Measurements from ENCODE around the gene HOMER2. TPM values are rescaled to one million over a fixed set of nuclear protein-coding genes. Genes with fewer than 3 reads are reported as not detected.

The HOMER2 gene
- total and polyA plus RNA-seq, 4 donors = 22.4 to 36.0 (median 27.8) TPM

DNA sequence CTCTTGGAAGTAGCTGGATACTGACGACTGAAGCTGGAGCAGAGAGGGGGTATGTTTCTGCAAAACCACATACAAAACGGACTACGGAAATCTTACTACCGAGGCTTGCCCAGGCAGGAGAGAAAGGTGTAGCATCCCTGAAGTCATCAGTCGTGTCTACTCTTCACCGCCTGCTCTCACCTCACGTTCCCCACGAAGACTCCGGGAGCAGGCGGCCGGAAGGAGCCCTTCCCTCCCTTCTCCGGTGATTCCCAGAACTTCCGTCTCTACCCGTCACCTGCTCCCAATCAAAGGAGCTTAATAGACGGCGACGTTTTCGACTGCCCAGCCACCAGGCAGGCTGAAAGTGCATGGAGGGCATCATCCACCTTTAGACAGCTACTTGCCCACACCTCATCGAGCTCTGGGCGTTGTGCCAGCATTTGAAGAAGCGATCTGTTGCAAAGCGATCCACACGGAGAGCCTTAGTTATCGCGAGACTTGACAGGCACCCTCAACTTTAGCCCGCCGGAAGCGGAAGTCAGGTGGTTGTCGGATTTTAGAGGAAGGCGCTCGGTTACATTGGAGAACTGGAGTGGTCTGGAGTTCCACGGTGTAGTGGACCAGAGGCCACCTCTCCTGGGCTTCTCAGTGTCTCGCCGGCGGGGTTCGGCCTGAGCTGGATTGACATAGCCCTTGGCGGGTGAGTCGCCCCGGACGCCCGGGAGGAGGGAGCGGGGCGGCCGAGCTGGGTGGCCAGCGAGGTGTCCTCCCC lies 33.3 kb upstream of the HOMER2 start, which contains the start of gene RAMAC:
RAMAC (plus strand) TSS at position 523 of the 754 bp plus-strand sequence. CDS start 2,809 bp downstream, outside the sequence.
- Histone ChIP-seq H3K27me3 (ENCODE audit: control insufficient read depth, insufficient read depth, low read length) (no peaks in the 10 kb centered on the region), H3K4me1 (ENCODE audit: control insufficient read depth, insufficient read depth, low read length) (peaks cover 5% of the 10 kb centered on the region)
- WGBS (ENCODE audit: insufficient coverage) = 3% methylated on average over 43 of the region's 45 CpGs

GRCh38 chr15:82980981-82981380 lies 28.5 kb upstream of the HOMER2 start:
- Histone ChIP-seq H3K36me3 (ENCODE audit: control insufficient read depth, insufficient read depth, low read length) (peaks cover 6% of the 10 kb centered on the region), H3K4me1 (ENCODE audit: control insufficient read depth, insufficient read depth, low read length) (no peaks in the 10 kb centered on the region), H3K4me3 (ENCODE audit: low read depth, low read length) (no peak overlapping the region), H3K27me3 (ENCODE audit: control insufficient read depth, insufficient read depth, low read length) (no peaks in the 10 kb centered on the region), H3K9me3 (ENCODE audit: control insufficient read depth, insufficient read depth, low read length) (no peaks in the 10 kb centered on the region), H3K27ac (ENCODE audit: low read depth, low read length) (no peak overlapping the region)
- 14% methylated on average over 1 of the region's 2 CpGs for WGBS (ENCODE audit: insufficient coverage)
- DNase-seq (ENCODE audit: low read depth in 4 of 6, low spot score in 6 of 6) = no peak

More for the DNA sequence above, 33.3 kb upstream of the HOMER2 start, which contains the start of gene RAMAC:
- H3K36me3 ChIP-seq (ENCODE audit: control insufficient read depth, insufficient read depth, low read length) = peaks cover 12% of the 10 kb centered on the region
- peak within 1 kb of the TSS; percentile 84 for H3K4me3 ChIP-seq (ENCODE audit: low read depth, low read length)
- peak; percentile 92 to 99 (median 96) for DNase-seq (ENCODE audit: low read depth in 4 of 6, low spot score in 6 of 6)
- H3K9me3 ChIP-seq (ENCODE audit: control insufficient read depth, insufficient read depth, low read length) = no peaks in the 10 kb centered on the region
- H3K27ac ChIP-seq (ENCODE audit: low read depth, low read length) = peak within 1 kb of the TSS; percentile 79

DNA sequence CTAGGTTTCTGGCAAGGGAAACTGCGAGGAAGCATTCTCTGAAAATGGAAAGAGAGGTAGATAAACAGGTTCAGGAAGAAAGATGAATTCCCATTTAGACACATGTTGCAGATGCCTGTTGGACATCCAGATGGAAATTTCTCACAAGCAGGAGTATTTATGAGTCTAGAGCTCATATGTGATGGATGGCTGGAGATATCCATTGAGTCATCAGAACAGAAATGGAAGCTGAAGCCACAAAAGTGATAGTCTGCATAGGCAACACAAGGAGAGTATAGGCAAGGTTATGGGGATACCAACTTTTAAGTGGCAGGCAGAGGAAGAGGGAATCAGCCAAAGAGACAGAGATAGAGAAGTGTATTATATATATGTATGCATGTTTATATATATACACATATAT lies 27.2 kb upstream of the HOMER2 start:
- 71% methylated on average over 1 of the region's 1 CpG for WGBS (ENCODE audit: insufficient coverage)
- H3K4me3 ChIP-seq (ENCODE audit: low read depth, low read length) = no peak overlapping the region

DNA sequence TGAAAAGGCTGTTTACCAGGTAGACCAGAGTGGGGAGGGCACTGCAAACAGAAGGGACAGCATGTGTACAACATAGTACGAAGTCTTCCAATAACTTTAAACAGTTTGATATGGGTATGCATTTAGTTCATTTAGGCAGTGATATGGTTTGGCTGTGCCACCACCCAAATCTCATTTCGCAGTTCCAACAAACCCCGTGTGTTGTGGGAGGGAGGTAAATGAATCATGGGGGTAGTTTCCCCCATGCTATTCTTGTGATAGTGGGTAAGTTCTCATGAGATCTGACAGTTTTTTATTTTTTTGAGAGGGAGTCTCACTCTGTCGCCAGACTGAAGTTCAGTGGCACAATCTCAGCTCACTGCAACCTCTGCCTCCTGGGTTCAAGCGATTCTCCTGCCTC lies 25.9 kb upstream of the HOMER2 start:
- DNase-seq (ENCODE audit: low read depth in 4 of 6, low spot score in 6 of 6) = no peak
- Histone ChIP-seq H3K9me3 (ENCODE audit: control insufficient read depth, insufficient read depth, low read length) (no peaks in the 10 kb centered on the region), H3K36me3 (ENCODE audit: control insufficient read depth, insufficient read depth, low read length) (peaks cover 3% of the 10 kb centered on the region), H3K4me1 (ENCODE audit: control insufficient read depth, insufficient read depth, low read length) (no peaks in the 10 kb centered on the region), H3K27me3 (ENCODE audit: control insufficient read depth, insufficient read depth, low read length) (no peaks in the 10 kb centered on the region), H3K4me3 (ENCODE audit: low read depth, low read length) (no peak overlapping the region), H3K27ac (ENCODE audit: low read depth, low read length) (no peak overlapping the region)
- 100% methylated on average over 2 of the region's 5 CpGs for WGBS (ENCODE audit: insufficient coverage)

More for the DNA sequence above, 27.2 kb upstream of the HOMER2 start:
- H3K36me3 ChIP-seq (ENCODE audit: control insufficient read depth, insufficient read depth, low read length) = peaks cover 6% of the 10 kb centered on the region
- no peaks in the 10 kb centered on the region for H3K27me3 ChIP-seq (ENCODE audit: control insufficient read depth, insufficient read depth, low read length)
- no peak overlapping the region for H3K27ac ChIP-seq (ENCODE audit: low read depth, low read length)
- no peaks in the 10 kb centered on the region for H3K9me3 ChIP-seq (ENCODE audit: control insufficient read depth, insufficient read depth, low read length)
- no peaks in the 10 kb centered on the region for H3K4me1 ChIP-seq (ENCODE audit: control insufficient read depth, insufficient read depth, low read length)
- no peak for DNase-seq (ENCODE audit: low read depth in 4 of 6, low spot score in 6 of 6)

DNA sequence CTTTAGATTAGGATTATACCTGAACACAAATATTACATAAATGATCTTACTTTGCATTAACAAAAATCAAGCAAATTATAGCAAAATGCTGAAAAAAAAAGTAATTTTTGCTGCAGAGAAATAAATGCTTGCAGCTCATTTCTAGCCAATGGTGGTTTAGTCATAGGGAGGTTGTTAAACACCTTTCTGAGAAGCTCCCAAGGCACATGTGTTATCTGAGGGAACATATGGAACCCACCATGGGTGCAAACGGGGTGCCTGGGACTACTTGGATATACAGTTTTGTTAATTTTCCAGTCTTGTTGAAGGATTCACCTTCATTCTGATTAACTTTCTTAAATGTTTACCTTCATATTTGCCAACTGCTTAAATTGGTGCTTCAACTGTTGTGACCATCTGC lies 24.6 kb upstream of the HOMER2 start:
- H3K9me3 ChIP-seq (ENCODE audit: control insufficient read depth, insufficient read depth, low read length) = no peaks in the 10 kb centered on the region
- H3K4me3 ChIP-seq (ENCODE audit: low read depth, low read length) = no peak overlapping the region
- no peaks in the 10 kb centered on the region for H3K4me1 ChIP-seq (ENCODE audit: control insufficient read depth, insufficient read depth, low read length)
- peaks cover 3% of the 10 kb centered on the region for H3K36me3 ChIP-seq (ENCODE audit: control insufficient read depth, insufficient read depth, low read length)
- H3K27ac ChIP-seq (ENCODE audit: low read depth, low read length) = no peak overlapping the region
- no CpG with 5 or more reads among the region's 1 CpG for WGBS (ENCODE audit: insufficient coverage)
- no peak for DNase-seq (ENCODE audit: low read depth in 4 of 6, low spot score in 6 of 6)
- no peaks in the 10 kb centered on the region for H3K27me3 ChIP-seq (ENCODE audit: control insufficient read depth, insufficient read depth, low read length)

- Histone ChIP-seq H3K9me3 (ENCODE audit: control insufficient read depth, insufficient read depth, low read length) (no peaks in the 10 kb centered on the region), H3K4me1 (ENCODE audit: control insufficient read depth, insufficient read depth, low read length) (no peaks in the 10 kb centered on the region), H3K27ac (ENCODE audit: low read depth, low read length) (no peak overlapping the region), H3K36me3 (ENCODE audit: control insufficient read depth, insufficient read depth, low read length) (peaks cover 2% of the 10 kb centered on the region), H3K4me3 (ENCODE audit: low read depth, low read length) (no peak overlapping the region), H3K27me3 (ENCODE audit: control insufficient read depth, insufficient read depth, low read length) (no peaks in the 10 kb centered on the region)
- DNase-seq (ENCODE audit: low read depth in 4 of 6, low spot score in 6 of 6) = no peak
- WGBS (ENCODE audit: insufficient coverage) = no CpG with 5 or more reads among the region's 1 CpG
These were observed 20.5 kb upstream of the HOMER2 start for GRCh38 chr15:82972990-82973389.

- H3K9me3 ChIP-seq (ENCODE audit: control insufficient read depth, insufficient read depth, low read length) = no peaks in the 10 kb centered on the region
- no peaks in the 10 kb centered on the region for H3K27me3 ChIP-seq (ENCODE audit: control insufficient read depth, insufficient read depth, low read length)
- H3K27ac ChIP-seq (ENCODE audit: low read depth, low read length) = no peak overlapping the region
- no peaks in the 10 kb centered on the region for H3K4me1 ChIP-seq (ENCODE audit: control insufficient read depth, insufficient read depth, low read length)
- H3K36me3 ChIP-seq (ENCODE audit: control insufficient read depth, insufficient read depth, low read length) = no peaks in the 10 kb centered on the region
- no peak overlapping the region for H3K4me3 ChIP-seq (ENCODE audit: low read depth, low read length)
- DNase-seq (ENCODE audit: low read depth in 4 of 6, low spot score in 6 of 6) = no peak
- WGBS (ENCODE audit: insufficient coverage) = no CpG with 5 or more reads among the region's 2 CpGs
These were observed 18.9 kb upstream of the HOMER2 start for GRCh38 chr15:82971218-82971984.

- no peaks in the 10 kb centered on the region for H3K9me3 ChIP-seq (ENCODE audit: control insufficient read depth, insufficient read depth, low read length)
- no CpG with 5 or more reads among the region's 1 CpG for WGBS (ENCODE audit: insufficient coverage)
- no peaks in the 10 kb centered on the region for H3K27me3 ChIP-seq (ENCODE audit: control insufficient read depth, insufficient read depth, low read length)
- no peak overlapping the region for H3K27ac ChIP-seq (ENCODE audit: low read depth, low read length)
- DNase-seq (ENCODE audit: low read depth in 4 of 6, low spot score in 6 of 6) = no peak
- H3K4me3 ChIP-seq (ENCODE audit: low read depth, low read length) = no peak overlapping the region
- no peaks in the 10 kb centered on the region for H3K4me1 ChIP-seq (ENCODE audit: control insufficient read depth, insufficient read depth, low read length)
- no peaks in the 10 kb centered on the region for H3K36me3 ChIP-seq (ENCODE audit: control insufficient read depth, insufficient read depth, low read length)
These were observed 18.2 kb upstream of the HOMER2 start for GRCh38 chr15:82970696-82971095.

DNA sequence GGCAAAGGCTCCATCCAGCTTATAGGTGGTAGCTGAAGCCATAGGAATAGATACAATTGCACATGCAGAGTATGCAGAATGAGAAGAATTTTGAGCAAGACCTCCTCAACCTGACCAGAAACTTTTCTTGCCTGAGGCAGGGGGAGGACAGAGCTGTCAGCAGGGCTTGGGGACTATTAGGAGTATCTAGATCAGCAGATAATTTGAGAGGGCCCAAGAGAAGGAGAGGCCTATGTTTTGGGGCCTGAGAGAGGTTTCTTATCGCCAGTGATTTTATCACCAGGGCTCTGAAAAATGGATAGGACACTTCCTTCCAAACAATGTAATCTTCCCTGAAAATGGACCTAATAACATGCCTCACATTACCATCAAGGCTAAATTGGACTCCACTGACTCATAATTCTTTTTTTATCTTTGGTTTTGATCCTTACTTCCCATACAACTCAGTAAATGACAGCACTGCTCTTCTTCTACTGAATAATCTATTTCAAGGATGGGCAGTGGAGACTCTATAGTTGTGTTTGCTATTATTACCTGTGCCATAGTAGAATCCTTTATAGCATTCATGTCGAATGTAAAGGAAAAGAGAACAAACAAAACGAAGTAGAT lies 17.7 kb upstream of the HOMER2 start:
- Histone ChIP-seq H3K9me3 (ENCODE audit: control insufficient read depth, insufficient read depth, low read length) (no peaks in the 10 kb centered on the region), H3K4me1 (ENCODE audit: control insufficient read depth, insufficient read depth, low read length) (no peaks in the 10 kb centered on the region), H3K27me3 (ENCODE audit: control insufficient read depth, insufficient read depth, low read length) (no peaks in the 10 kb centered on the region), H3K27ac (ENCODE audit: low read depth, low read length) (no peak overlapping the region), H3K4me3 (ENCODE audit: low read depth, low read length) (no peak overlapping the region), H3K36me3 (ENCODE audit: control insufficient read depth, insufficient read depth, low read length) (no peaks in the 10 kb centered on the region)
- DNase-seq (ENCODE audit: low read depth in 4 of 6, low spot score in 6 of 6) = no peak
- WGBS (ENCODE audit: insufficient coverage) = no CpG with 5 or more reads among the region's 3 CpGs

All from spinal cord (tissue), 10 donors.